ELR (cell line): Measurements from ENCODE around the gene ZFP62.
"Not testable (repeated sequence)": the region's sequence is repeated elsewhere in the genome, so short reads cannot be mapped to it uniquely, and the experiment has no call there.

Experiments used
- DNase-seq: peaks from one replicate; pipeline ENCODE4 v3.0.0-alpha.2; 2015; ENCODE audit warnings: low read depth

The ZFP62 gene

DNA sequence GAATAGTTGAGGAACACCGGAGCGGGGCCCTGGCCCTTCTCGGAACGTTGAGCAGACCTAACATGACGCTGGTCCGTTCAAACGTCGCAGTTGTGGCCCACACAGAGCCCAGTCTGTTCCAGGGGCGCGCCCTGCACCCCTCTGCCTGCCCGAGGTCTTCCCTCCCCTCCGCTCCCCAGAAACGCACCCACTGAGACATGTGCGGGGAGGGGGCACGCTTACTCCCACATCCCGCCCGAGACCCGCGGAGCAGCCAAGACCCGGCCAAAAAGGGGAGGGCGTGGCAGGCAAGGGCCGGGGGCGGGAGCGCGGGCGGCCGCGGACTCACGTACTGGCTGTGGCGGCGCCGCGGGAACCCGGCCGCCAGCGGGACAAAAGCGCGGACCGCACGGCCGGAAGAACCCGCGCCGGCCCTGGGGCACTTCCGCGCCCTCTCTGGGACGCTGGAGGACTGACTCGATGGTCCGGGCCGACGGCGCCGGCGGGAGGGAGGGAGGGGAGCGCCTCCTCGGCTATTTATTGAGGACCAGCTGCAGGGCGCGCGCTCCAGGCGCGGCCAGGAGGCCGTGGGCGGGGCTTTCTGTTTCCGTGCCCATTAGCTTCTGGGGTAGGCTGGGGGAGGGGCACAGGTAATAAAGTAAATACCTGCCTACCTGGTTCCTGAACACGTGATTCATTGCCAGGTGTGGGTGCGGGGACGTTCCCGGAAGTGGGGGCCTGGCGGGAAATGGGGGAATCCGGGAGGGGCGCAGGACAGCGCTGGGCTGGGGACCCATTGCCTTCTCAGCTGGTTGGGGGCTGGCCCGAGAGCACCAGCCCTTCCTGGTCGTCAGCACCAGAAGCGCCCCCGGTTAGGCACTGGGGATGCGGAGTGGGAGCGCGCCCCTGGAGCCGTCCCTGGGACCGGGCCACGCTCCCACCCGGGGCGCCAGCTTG, at the start of gene ZFP62:
ZFP62 (minus strand) TSS at position 390 of the 936 bp plus-strand sequence; CDS start at position 333, 57 bp downstream.
- DNase-seq = peak; percentile 92

GRCh38 chr5:180910735-180911134, 49.7 kb upstream of the ZFP62 start:
- peak; percentile 40 for DNase-seq

DNA sequence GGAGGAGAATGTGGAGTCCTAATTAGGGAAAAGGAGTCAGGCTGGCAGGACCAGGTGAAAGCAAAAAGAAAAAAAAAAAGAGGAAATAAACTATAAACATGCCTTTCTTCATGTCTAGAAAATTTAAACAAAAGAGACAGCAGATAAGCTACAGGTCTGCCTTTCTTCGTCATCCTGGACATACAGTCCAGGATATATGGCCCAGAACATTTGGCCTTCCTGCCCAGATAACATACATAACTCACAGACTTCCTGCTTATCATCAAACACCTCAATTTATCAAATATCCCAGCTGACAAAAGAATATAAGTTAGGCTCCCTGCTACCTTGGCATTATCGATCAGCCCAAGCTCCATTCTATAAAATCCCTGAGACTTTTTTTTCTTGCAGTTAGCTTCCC, 49.1 kb upstream of the ZFP62 start:
- no peak for DNase-seq

- no peak for DNase-seq
Observed at GRCh38 chr5:180909782-180910181, 48.7 kb upstream of the ZFP62 start.

DNA sequence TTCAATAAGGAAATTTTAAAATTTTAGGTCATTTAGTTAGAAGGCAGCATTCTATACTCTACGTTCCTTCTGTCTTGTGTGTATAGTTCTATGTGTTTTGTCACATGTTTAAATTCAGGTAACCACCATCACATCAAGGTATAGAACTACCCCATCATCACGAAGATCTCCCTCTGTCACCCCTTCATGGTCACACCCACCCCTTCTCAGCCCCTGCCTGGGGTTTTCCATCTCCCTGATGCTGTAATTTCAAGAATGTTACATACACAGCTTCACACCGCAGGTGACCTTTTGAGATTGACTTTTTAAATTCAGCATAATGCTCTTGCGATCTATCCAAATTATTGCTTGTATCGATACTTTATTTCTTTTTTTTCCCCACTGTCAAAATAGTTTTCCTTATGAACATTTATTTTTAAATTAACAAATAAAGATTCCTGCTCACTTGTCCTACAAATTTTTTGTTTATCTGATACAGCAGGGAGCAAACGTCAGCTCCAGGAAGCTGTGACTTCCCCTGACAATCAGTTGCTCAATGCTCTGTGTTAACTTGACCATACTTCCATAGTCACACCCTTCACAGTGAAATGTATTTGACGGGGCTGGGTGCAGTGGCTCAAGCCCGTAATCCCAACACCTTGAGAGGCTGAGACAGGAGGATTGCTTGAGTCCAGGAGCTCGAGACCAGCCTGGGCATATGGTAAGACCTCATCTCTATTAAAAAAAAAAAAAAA, 48.1 kb upstream of the ZFP62 start:
- no peak for DNase-seq

DNA sequence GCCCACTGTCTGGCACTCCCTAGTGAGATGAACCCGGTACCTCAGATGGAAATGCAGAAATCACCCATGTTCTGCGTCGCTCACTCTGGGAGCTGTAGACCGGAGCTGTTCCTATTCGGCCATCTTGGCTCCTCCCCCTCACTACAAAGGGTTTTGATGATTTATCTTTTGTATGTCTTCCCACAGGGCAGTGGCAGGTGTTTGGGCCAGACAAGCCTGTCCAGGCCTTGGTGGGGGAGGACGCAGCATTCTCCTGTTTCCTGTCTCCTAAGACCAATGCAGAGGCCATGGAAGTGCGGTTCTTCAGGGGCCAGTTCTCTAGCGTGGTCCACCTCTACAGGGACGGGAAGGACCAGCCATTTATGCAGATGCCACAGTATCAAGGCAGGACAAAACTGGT, 47.3 kb upstream of the ZFP62 start:
- DNase-seq = no peak

DNA sequence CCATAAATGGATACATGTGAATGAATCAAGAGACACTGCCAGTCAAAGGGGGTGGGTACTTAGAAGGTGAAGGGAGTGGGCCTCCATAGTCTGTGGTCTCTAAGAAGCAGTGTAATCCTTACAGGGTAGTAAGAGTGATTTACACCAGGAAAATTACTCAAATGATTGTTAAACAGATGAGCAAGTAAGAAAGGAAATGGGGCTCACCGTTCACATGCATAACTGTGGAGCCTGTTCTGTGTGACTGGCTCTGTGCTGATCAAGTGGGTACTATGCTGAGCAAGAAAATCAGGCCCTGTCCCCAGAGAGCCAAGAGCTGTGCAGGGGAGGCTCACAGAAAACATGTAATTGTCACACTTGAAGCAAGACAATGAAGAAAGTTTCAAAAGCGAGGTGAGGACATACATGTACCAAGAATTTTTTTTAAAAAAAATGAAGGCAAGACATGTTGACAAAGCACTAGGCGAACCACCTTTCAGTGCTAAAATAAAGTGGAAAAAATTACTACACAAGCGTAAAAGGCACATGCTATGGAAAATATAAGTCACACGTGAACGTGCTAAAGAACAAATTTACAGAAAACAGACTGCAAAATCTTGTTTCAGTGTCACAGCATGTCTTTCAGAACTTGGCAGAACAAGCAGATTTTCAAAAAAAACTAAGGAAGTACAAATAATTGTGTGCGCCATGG, 40.4 kb upstream of the ZFP62 start:
- DNase-seq = no peak

- no peak for DNase-seq
Observed at GRCh38 chr5:180900178-180900577, 39.1 kb upstream of the ZFP62 start.

GRCh38 chr5:180898621-180899246, 37.7 kb upstream of the ZFP62 start, which contains the start of gene BTNL8:
TSS of gene BTNL8 (plus strand) at chr5:180899159. CDS start at chr5:180899311, 152 bp downstream.
- no peak for DNase-seq

DNA sequence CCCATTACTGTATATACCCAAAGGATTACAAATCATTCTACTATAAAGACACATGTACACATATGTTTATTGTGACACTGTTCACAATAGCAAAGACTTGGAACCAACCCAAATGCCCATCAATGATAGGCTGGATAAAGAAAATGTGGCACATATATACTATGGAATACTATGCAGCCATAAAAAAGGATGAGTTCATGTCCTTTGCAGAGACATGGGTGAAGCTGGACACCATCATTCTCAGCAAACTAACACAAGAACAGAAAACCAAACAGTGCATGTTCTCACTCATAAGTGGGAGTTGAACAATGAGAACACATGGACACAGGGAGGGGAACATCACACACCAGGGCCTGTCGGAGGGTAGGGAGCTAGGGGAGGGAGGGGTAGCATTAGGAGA, 34.3 kb upstream of the ZFP62 start:
- DNase-seq = not testable (repeated sequence)

DNA sequence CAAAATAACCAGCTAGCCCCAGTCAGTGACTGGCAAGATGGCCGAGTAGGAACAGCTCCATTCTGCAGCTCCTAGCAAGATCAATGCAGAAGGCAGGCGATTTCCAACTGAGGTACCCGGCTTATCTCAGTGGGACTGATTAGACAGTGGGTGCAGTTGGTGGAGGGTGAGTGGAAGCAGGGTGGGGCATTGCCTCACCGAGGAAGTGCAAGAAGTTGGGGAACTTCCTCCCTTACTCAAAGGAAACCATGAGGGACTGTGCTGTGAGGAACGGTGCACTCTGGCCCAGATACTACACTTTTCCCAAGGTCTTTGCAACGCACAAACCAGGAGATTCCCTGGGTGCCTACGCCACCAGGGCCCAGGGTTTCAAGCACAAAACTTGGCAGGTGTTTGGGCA, 28.3 kb upstream of the ZFP62 start:
- no peak for DNase-seq

GRCh38 chr5:180885845-180886529, 24.9 kb upstream of the ZFP62 start:
- DNase-seq = not testable (repeated sequence)

- DNase-seq = no peak
Observed at GRCh38 chr5:180875860-180876426, 14.9 kb upstream of the ZFP62 start.

DNA sequence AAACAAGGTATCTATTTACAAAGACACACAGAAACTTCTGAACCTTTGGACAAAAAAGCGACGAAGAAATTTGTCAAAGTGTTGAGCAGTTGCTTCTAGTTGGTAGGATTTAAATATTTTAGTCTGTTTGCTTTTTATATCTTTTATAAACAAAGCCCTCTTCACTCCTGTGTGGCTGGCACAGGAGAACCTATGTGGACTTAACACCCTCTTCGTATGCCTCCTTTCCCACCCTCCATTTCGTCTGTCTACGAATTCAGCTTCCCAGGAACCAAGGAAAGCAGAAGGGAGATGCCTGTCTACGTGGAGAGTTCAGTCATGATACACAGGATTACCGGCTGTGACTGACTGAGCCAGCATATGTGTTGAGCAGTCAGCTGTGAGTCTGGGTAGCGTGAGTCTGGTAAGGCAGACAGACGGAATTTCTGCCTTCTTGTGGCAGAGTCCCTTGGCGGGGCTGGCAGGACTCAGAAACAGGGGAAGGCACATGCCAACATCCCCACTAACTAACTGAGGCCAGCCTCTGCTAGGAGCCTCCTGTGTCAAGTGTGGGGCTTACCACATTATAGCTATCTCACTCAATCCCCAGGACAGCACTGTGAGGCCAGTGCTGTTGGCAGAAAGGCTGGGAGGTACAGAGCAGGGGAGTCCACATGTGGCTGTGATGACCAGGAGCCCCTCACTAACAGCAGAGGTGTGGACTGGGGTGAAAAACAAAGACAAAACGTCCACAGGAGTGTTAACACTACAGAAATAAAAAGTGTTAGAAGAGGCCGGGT, 13.9 kb upstream of the ZFP62 start:
- DNase-seq = no peak

DNA sequence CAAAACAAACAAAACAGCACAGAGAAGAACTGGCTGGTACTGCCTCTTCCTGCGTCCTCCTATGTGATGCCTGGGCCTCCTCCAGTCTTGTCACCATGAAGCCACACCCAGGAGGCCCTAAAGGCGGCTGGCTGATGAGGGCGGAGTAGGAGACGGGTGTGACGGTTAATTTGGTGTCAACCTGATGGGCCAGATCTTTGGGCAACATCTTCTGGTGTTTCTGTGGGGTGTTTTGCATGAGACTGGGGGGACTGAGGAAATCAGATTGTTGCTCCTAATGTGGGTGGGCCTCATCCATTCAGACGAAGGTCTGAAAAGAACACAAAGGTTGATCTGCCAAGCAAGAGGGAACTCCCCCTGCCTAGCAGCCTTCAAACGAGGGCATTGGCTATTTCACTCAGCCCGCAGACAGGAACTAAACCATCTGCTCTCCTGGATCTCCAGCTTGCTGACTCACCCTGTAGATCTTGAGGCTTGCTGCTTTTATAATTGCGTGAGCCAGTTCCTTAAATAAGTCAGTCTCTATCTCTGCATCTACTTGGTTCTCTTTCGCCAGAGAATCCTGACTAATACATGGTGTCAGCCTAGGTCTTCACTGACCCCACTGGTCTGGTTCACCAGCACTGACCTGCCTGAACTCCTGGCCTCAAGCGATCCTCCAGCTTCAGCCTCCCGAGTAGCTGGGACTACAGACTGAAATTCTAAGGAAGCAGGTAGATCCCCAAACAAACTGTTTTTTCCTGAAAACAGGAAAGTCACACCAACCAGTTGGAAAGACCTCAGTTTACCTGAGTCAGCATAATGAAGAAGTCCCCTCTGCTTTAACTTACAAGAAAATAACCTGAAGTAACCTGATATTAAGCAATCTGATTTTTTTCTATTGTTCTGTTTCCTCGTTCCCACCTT, 12.8 kb upstream of the ZFP62 start:
- peak; percentile 60 for DNase-seq

DNA sequence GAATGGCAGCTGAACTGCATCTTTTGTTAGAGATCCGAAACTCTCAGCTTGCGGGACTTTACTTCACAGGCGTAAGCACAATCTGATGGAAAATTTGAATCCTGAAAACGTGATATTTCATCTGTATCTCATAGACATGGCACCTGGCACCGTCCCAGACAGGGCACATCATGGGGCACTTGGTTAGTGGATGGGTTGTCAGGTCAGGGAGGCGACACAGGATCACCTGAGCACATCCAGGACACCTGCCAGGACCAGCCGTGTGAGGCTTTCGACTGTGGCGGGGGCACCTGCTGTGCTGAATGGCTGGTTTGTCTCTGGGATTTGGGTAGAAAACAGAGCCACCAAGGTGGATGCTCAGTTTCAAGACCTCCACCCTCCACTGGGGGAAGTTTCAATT, 11.3 kb upstream of the ZFP62 start:
- DNase-seq = no peak

GRCh38 chr5:180870276-180871068, 9.4 kb upstream of the ZFP62 start:
- no peak for DNase-seq

DNA sequence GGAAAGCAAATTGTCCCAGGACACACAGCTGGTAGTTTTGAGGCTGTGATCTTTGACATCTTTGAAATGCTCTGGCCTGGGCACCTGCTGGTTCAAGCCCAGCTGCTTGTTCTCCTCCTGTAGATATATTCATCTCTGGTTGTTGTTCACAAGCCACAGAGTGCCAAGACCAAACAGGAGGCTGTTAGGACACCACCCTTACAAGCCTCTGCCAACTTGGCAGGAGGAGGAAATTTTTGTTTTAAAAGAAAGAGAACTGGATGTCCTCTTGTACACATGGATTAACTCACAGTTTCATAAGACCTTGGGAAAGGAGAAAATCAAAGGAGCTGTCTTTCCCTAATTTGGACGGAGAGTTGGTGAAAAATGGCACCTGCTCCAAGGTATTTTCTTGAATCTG, 8.5 kb upstream of the ZFP62 start:
- no peak for DNase-seq
